ENCODE measurements around the gene KANSL1.
"Not testable (repeated sequence)": the region's sequence is repeated elsewhere in the genome, so short reads cannot be mapped to it uniquely, and the experiment has no call there.

The KANSL1 gene

GRCh38 chr17:46192189-46192438, 1.1 kb downstream of the KANSL1 start:
- DNase-seq (ENCODE audit: low read depth) = no peak

- no peak for DNase-seq (ENCODE audit: low read depth)
These were observed 1.7 kb downstream of the KANSL1 start for GRCh38 chr17:46191322-46192188.

- DNase-seq (ENCODE audit: low read depth) = no peak
These were observed 2.5 kb downstream of the KANSL1 start for GRCh38 chr17:46190763-46191162.

- DNase-seq (ENCODE audit: low read depth) = not testable (repeated sequence)
These were observed 6.4 kb downstream of the KANSL1 start for GRCh38 chr17:46186827-46187235.

GRCh38 chr17:46184696-46185095, 8.5 kb downstream of the KANSL1 start:
- DNase-seq (ENCODE audit: low read depth) = no peak

- not testable (repeated sequence) for DNase-seq (ENCODE audit: low read depth)
These were observed 9.8 kb downstream of the KANSL1 start for GRCh38 chr17:46183383-46183782.

- no peak for DNase-seq (ENCODE audit: low read depth)
These were observed 10.3 kb downstream of the KANSL1 start for GRCh38 chr17:46182961-46183360.

- DNase-seq (ENCODE audit: low read depth) = no peak
These were observed 11.3 kb downstream of the KANSL1 start for GRCh38 chr17:46181940-46182339.

- DNase-seq (ENCODE audit: low read depth) = not testable (repeated sequence)
These were observed 11.9 kb downstream of the KANSL1 start for GRCh38 chr17:46181316-46181715.

GRCh38 chr17:46180892-46181274, 12.3 kb downstream of the KANSL1 start:
- no peak for DNase-seq (ENCODE audit: low read depth)

GRCh38 chr17:46180185-46180891, 12.9 kb downstream of the KANSL1 start:
- DNase-seq (ENCODE audit: low read depth) = not testable (repeated sequence)

- no peak for DNase-seq (ENCODE audit: low read depth)
These were observed 13.7 kb downstream of the KANSL1 start for GRCh38 chr17:46179375-46179999.

- DNase-seq (ENCODE audit: low read depth) = no peak
These were observed 14.5 kb downstream of the KANSL1 start for GRCh38 chr17:46178550-46179214.

- DNase-seq (ENCODE audit: low read depth) = no peak
These were observed 16.3 kb downstream of the KANSL1 start for GRCh38 chr17:46176975-46177374.

- DNase-seq (ENCODE audit: low read depth) = no peak
These were observed 17.3 kb downstream of the KANSL1 start for GRCh38 chr17:46175891-46176290.

- DNase-seq (ENCODE audit: low read depth) = no peak
These were observed 20.1 kb downstream of the KANSL1 start for GRCh38 chr17:46173153-46173552.

- DNase-seq (ENCODE audit: low read depth) = no peak
These were observed 21.3 kb downstream of the KANSL1 start for GRCh38 chr17:46171939-46172338.

GRCh38 chr17:46170639-46171429, 22.4 kb downstream of the KANSL1 start:
- DNase-seq (ENCODE audit: low read depth) = no peak

- DNase-seq (ENCODE audit: low read depth) = no peak
These were observed 23.2 kb downstream of the KANSL1 start for GRCh38 chr17:46169913-46170638.

- DNase-seq (ENCODE audit: low read depth) = peak; percentile 26
These were observed 25.2 kb downstream of the KANSL1 start for GRCh38 chr17:46167826-46168569.

Measured in GM04504 (cell line).